ENCODE data around the gene DIP2A.

The DIP2A gene

GRCh38 chr21:46561445-46562090 is 102.9 kb downstream of the DIP2A start:
- no peak overlapping the region for H3K4me3 ChIP-seq (ENCODE audit: low read depth, low read length)
- no peaks in the 10 kb centered on the region for H3K9me3 ChIP-seq (ENCODE audit: severe bottlenecking)
- peaks cover 59% of the 10 kb centered on the region for H3K36me3 ChIP-seq
- DNase-seq: no peak
- TF ChIP-seq CTCF (IDR thresholded peaks at IDR 0.05; ENCODE audit: low read depth, low read length): no peak
- H3K27ac ChIP-seq: no peak overlapping the region
- no peaks in the 10 kb centered on the region for H3K27me3 ChIP-seq (ENCODE audit: insufficient read depth, low read depth, severe bottlenecking)

- Histone ChIP-seq H3K9me3 (ENCODE audit: severe bottlenecking) (no peaks in the 10 kb centered on the region), H3K36me3 (peaks cover 61% of the 10 kb centered on the region), H3K4me3 (ENCODE audit: low read depth, low read length) (no peak overlapping the region), H3K27me3 (ENCODE audit: insufficient read depth, low read depth, severe bottlenecking) (no peaks in the 10 kb centered on the region), H3K27ac (no peak overlapping the region)
- no peak for DNase-seq
- TF ChIP-seq CTCF (IDR thresholded peaks at IDR 0.05; ENCODE audit: low read depth, low read length): no peak
These were observed 103.8 kb downstream of the DIP2A start for GRCh38 chr21:46562472-46562871.

- Histone ChIP-seq H3K9me3 (ENCODE audit: severe bottlenecking) (no peaks in the 10 kb centered on the region), H3K36me3 (peaks cover 63% of the 10 kb centered on the region), H3K4me3 (ENCODE audit: low read depth, low read length) (no peak overlapping the region), H3K27ac (no peak overlapping the region), H3K27me3 (ENCODE audit: insufficient read depth, low read depth, severe bottlenecking) (no peaks in the 10 kb centered on the region)
- TF ChIP-seq CTCF (IDR thresholded peaks at IDR 0.05; ENCODE audit: low read depth, low read length): no peak
- DNase-seq: no peak
These were observed 104.4 kb downstream of the DIP2A start for GRCh38 chr21:46562964-46563607.

GRCh38 chr21:46564391-46564790 is 105.7 kb downstream of the DIP2A start:
- Histone ChIP-seq H3K36me3 (peaks cover 65% of the 10 kb centered on the region), H3K4me3 (ENCODE audit: low read depth, low read length) (no peak overlapping the region), H3K27me3 (ENCODE audit: insufficient read depth, low read depth, severe bottlenecking) (no peaks in the 10 kb centered on the region), H3K9me3 (ENCODE audit: severe bottlenecking) (no peaks in the 10 kb centered on the region), H3K27ac (no peak overlapping the region)
- DNase-seq: no peak
- no peak for TF ChIP-seq CTCF (IDR thresholded peaks at IDR 0.05; ENCODE audit: low read depth, low read length)

GRCh38 chr21:46567348-46567747 is 108.7 kb downstream of the DIP2A start:
- no peak for TF ChIP-seq CTCF (IDR thresholded peaks at IDR 0.05; ENCODE audit: low read depth, low read length)
- no peak for DNase-seq
- Histone ChIP-seq H3K4me3 (ENCODE audit: low read depth, low read length) (no peak overlapping the region), H3K36me3 (peaks cover 60% of the 10 kb centered on the region), H3K27ac (no peak overlapping the region), H3K9me3 (ENCODE audit: severe bottlenecking) (no peaks in the 10 kb centered on the region), H3K27me3 (ENCODE audit: insufficient read depth, low read depth, severe bottlenecking) (no peaks in the 10 kb centered on the region)

Data from WERI-Rb-1 (cell line).